AG09309 (cell line): ENCODE measurements around the gene ZNF12.
"Not testable (repeated sequence)": the region's sequence is repeated elsewhere in the genome, so short reads cannot be mapped to it uniquely, and the experiment has no call there.

Experiments
- DNase-seq: peaks from one replicate; pipeline ENCODE4 v3.0.0-alpha.2; 2010; ENCODE audit warnings: low read depth
- H3K4me3 ChIP-seq: 2 replicates; pipeline ENCODE4 v1.5.1; 2011; ENCODE audit warnings: mild to moderate bottlenecking, low read depth, low read length, moderate library complexity; ENCODE audit not compliant: control insufficient read depth
- CTCF ChIP-seq: IDR thresholded peaks from 2 replicates; pipeline ENCODE4 v1.5.1; 2011; ENCODE audit warnings: mild to moderate bottlenecking, low read depth, low read length, inconsistent platforms; ENCODE audit not compliant: insufficient read depth, control insufficient read depth; ENCODE audit errors: missing control alignments

The ZNF12 gene

GRCh38 chr7:6680146-6680545, 26.6 kb downstream of the ZNF12 start:
- no peak overlapping the region for H3K4me3 ChIP-seq
- DNase-seq = no peak
- TF ChIP-seq CTCF = no peak

GRCh38 chr7:6675807-6676405, 30.8 kb downstream of the ZNF12 start:
- no peak for TF ChIP-seq CTCF
- DNase-seq = no peak
- H3K4me3 ChIP-seq = no peak overlapping the region

GRCh38 chr7:6670851-6671250, 35.9 kb downstream of the ZNF12 start:
- H3K4me3 ChIP-seq, DNase-seq: not testable (repeated sequence)

GRCh38 chr7:6658618-6659345, 48.0 kb downstream of the ZNF12 start:
- TF ChIP-seq CTCF = no peak
- H3K4me3 ChIP-seq = no peak overlapping the region
- no peak for DNase-seq

- DNase-seq = no peak
- TF ChIP-seq CTCF = no peak
- H3K4me3 ChIP-seq = no peak overlapping the region
Observed at GRCh38 chr7:6656413-6656812, 50.3 kb downstream of the ZNF12 start.

GRCh38 chr7:6655636-6656385, 50.9 kb downstream of the ZNF12 start:
- no peak for DNase-seq
- TF ChIP-seq CTCF = no peak
- H3K4me3 ChIP-seq = no peak overlapping the region
